Measurements from ENCODE around the gene TRPM2. TPM values are rescaled to one million over a fixed set of nuclear protein-coding genes. Genes with fewer than 3 reads are reported as not detected.

The TRPM2 gene
- total and polyA plus RNA-seq, 2 of the 13 experiments (the other 11 are each of a cell fraction or from before 2014, with no cell fraction given), result 0.07 to 0.20 TPM

- TF ChIP-seq ZNF746 (CRISPR knock-in tag; IDR thresholded peaks at IDR 0.05) (no peak), FUBP1 (CRISPR knock-in tag; IDR thresholded peaks at IDR 0.05; ENCODE audit: borderline replicate concordance) (no peak)
These were observed 12.0 kb downstream of the TRPM2 start (continued) for GRCh38 chr21:44365251-44365966.

- 28% methylated on average over 18 of the region's 22 CpGs for WGBS (ENCODE audit: low lambda C conversion rate)
- no peaks in the 10 kb centered on the region for H3K36me3 ChIP-seq (replicated peaks in 1 of 2; ENCODE audit: control insufficient read depth in 1 of 2, insufficient read depth in 2 of 2, low read length in 2 of 2)
- no peak for ATAC-seq
- CTCF ChIA-PET (ENCODE audit: low intra/inter-chr PET ratio, low total read pairs), result no interaction called here
- H3K4me1 ChIP-seq (ENCODE audit: insufficient read depth, low read length), result peaks cover 18% of the 10 kb centered on the region
- no peaks in the 10 kb centered on the region for H4K20me1 ChIP-seq (ENCODE audit: insufficient read depth, low read length)
- no peaks in the 10 kb centered on the region for H3K9me3 ChIP-seq (ENCODE audit: low read length)
- no peak overlapping the region for H3K27ac ChIP-seq (ENCODE audit: extremely low read length, insufficient read depth, low read length)
- no peak overlapping the region for H2AFZ ChIP-seq (ENCODE audit: low read length)
- no TSS peak for BruUV-seq (replicated peaks)
- DNase-seq (ENCODE audit: low spot score), result no peak
- no peak for FAIRE-seq
- intact Hi-C loops (cut with micrococcal nuclease; ENCODE audit: unreplicated experiment), result loop anchor here (10.0 kb wide), 1 partner anchor 69 kb away; no protein-coding TSS in a partner anchor
- no peak overlapping the region for H3K4me3 ChIP-seq (replicated peaks in 1 of 3; ENCODE audit: insufficient read depth in 1 of 3, low read depth in 2 of 3, low read length in 3 of 3)
- no peak overlapping the region for H3K4me2 ChIP-seq (ENCODE audit: low read depth, low read length)
- POLR2A ChIA-PET, result no interaction called here
- H3K27me3 ChIP-seq (ENCODE audit: control insufficient read depth in 1 of 2, insufficient read depth in 2 of 2, low read length in 2 of 2), result peaks cover 0 to 38% of the 10 kb centered on the region in 2 experiments; a peak in 4 of 5 replicates
- H3K9ac ChIP-seq (ENCODE audit: insufficient read depth, low read depth, low read length), result no peak overlapping the region
- TF ChIP-seq BHLHE40 (IDR thresholded peaks at IDR 0.05; ENCODE audit: low read length) (no peak), ZMAT3 (CRISPR knock-in tag; conservative IDR thresholded peaks at IDR 0.05) (no peak), TOPORS (CRISPR knock-in tag; IDR thresholded peaks at IDR 0.05) (no peak), AHDC1 (CRISPR knock-in tag; IDR thresholded peaks at IDR 0.05; ENCODE audit: borderline replicate concordance) (no peak), SMAD9 (CRISPR knock-in tag; IDR thresholded peaks at IDR 0.05) (no peak)
- in situ Hi-C loops (cut with HindIII; ENCODE audit: extremely low pct_ligation_motif_present, low pct_unique_long_range_greater_than_20kb), result no loop called here
- H3K79me2 ChIP-seq (ENCODE audit: insufficient read depth, low read length), result no peaks in the 10 kb centered on the region
These were observed 12.7 kb downstream of the TRPM2 start for GRCh38 chr21:44365967-44366585.

All from HepG2 (cell line).